ENCODE measurements around the gene PLCXD3.

Gene PLCXD3

GRCh38 chr5:41277476-41278245 is 232.7 kb downstream of the PLCXD3 start:
- no peak for DNase-seq

- no peak for DNase-seq
Observed at GRCh38 chr5:41275813-41276512, 234.4 kb downstream of the PLCXD3 start.

GRCh38 chr5:41270423-41271251 is 239.8 kb downstream of the PLCXD3 start:
- DNase-seq, result peak; percentile 28

- DNase-seq, result no peak
Observed at GRCh38 chr5:41268894-41269293, 241.5 kb downstream of the PLCXD3 start.

GRCh38 chr5:41266377-41266776 is 244.0 kb downstream of the PLCXD3 start:
- no peak for DNase-seq

- no peak for DNase-seq
Observed at GRCh38 chr5:41264019-41264418, 246.4 kb downstream of the PLCXD3 start.

GRCh38 chr5:41263335-41263734 is 247.1 kb downstream of the PLCXD3 start:
- DNase-seq, result no peak
